Middle frontal gyrus (tissue), 1 donor: ENCODE data around the gene WDR82.

Experiments
- DNase-seq: peaks from one replicate; pipeline ENCODE4 v3.0.0-alpha.2; 2015; ENCODE audit warnings: low spot score; ENCODE audit errors: extremely low spot score

The WDR82 gene

DNA sequence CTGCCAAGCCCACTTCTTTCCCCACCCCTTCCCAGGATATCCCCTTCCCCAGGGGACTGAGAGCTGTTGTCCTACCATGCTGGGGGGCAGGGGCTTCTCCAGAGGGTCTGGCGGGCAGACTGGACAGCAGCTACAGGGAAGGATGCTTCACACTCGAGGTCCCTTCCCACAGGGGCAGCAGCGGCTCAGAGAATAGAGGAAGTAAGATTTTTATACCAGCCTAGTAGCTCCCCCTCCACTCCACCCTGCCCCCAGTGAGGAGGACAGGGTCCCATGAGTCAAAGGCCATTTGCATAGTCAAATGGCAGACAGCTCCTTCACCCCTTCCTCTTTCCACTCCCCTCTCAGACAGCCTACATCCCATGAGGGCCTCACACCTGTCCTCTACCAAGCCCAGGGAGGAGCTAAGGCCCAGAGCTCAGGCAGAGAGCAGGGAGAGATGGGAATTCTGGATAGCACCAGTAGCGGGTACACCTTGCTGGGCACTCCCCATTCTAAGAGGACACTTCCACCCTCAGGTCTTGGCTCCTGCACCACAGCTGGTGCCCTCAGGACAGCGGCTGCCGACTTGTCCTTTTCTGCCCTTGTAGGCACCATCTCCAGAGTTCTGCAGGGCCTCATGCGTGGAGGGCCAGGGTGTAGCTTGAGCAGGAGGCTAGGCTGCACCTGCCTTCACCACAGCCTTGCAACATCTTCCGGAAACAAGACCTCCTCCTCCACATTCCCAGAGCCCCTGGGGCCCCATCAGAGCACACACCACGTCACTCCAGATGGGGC, 52.8 kb downstream of the WDR82 start, which contains the start of gene TLR9:
Gene TLR9 (minus strand): TSS at position 194 of the 777 bp plus-strand sequence. CDS start 116 bp downstream, at position 78.
- DNase-seq, result no peak

- DNase-seq, result no peak
These were observed 54.7 kb downstream of the WDR82 start for GRCh38 chr3:52223449-52224408.

DNA sequence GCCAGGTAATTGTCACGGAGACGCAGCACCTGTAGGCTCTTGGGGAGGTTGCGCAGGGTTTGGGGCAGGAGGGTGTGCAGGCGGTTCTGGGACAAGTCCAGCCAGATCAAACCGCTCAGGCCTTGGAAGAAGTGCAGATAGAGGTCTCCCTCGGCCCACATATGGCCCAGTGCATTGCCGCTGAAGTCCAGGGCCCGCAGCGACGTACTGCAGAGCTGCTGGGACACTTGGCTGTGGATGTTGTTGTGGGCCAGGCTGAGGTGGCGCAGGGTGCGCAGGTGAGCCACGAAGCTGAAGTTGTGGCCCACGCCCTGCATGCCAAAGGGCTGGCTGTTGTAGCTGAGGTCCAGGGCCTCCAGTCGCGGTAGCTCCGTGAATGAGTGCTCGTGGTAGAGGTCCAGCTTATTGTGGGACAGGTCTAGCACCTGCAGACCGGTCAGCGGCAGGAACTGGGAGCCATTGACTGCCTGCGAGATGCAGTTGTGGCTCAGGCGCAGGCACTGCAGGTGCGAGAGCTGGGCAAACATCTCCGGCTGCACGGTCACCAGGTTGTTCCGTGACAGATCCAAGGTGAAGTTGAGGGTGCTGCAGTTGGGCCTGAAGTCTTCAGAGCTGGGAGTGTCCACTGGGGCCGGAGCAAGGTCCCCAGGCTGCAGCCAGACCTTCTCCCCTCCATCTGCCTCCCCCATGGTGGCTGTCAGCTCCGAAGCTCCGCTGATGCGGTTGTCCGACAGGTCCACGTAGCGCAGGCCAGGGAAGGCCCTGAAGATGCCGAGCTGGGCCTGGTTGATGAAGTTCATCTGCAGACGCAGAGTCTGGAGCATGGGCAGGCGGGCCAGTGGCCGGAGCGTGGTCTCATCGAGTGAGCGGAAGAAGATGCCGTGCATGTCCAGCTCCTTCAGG, 55.9 kb downstream of the WDR82 start:
- no peak for DNase-seq

DNA sequence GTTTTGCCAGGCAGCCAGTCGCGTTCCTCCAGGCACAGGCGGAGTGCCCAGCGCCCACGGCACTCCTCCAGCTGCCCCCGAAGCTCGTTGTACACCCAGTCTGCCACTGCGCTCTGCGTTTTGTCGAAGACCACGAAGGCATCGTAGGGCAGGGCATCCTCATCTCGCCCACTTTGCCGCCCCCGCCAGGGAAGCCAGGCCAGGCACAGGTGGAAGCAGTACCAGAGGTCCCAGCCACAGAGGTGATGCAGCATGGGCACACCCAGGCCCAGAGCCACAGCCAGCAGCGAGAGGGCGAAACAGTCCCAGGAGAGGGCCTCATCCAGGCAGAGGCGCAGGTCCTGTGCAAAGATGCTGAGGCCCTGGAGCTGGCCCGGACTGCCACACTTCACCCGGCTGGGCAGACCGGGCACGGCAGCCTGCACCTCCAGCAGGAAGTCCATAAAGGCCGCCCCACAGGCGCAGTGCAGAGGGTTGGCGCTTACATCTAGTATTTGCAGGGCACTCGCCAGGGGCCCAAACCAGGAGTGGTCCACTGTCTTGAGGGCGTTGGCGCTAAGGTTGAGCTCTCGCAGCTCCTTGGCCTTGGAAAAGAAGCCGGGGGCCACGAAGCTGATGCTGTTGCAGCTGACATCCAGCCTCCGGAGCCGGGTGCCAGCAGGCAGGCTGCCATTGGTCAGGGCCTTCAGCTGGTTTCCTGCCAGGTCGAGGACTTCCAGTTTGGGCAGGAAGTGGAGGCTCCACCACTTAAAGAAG, 56.7 kb downstream of the WDR82 start:
- no peak for DNase-seq

DNA sequence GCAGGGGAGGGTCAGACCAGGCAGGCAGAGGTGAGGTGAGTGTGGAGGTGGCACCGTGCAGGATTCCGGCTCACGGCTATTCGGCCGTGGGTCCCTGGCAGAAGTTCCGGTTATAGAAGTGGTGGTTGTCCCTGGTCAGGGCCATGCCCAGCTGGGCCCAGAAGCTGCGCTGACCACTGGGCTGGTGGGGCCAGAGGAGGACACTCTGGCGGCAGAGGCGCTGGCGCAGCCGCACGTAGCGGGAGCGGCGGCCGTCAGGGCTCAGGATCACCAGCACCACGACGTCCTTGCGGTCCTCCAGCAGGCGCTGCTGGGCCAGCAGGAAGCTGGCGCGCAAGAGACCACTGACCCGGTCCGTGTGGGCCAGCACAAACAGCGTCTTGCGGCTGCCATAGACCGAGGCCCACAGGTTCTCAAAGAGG, 57.3 kb downstream of the WDR82 start:
- no peak for DNase-seq

DNA sequence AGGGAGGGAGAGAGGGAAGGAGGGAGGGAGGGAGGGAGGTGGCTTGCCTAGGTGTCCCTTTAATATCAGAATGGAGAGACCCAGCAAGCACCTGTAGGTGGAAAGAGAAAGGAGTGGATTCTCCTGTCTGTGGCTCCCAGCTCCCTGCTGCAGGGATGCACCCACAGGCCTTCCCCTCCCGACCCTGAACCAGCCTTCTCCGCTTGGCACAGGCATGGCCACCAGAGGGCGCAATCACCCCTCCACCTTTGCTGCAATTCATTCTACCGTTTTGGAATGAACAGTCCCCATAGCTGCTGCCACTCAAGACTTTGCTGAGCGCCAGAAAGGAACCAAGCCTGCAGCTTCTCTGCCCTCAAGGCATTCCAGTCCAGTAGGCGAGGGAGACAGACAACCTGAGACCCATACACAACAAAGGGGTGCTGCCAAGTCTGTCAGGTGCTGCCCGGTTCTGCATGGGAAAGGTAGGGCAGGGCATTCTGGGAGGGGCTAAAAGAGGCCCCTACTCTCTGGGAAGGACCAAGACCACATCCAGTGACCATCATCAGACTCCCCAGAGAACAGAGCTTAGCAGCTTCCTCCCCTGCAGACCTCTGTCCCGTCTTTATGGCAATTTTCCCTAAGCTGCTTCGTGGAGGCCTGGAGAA, 57.9 kb downstream of the WDR82 start:
- DNase-seq, result peak; percentile 76

DNA sequence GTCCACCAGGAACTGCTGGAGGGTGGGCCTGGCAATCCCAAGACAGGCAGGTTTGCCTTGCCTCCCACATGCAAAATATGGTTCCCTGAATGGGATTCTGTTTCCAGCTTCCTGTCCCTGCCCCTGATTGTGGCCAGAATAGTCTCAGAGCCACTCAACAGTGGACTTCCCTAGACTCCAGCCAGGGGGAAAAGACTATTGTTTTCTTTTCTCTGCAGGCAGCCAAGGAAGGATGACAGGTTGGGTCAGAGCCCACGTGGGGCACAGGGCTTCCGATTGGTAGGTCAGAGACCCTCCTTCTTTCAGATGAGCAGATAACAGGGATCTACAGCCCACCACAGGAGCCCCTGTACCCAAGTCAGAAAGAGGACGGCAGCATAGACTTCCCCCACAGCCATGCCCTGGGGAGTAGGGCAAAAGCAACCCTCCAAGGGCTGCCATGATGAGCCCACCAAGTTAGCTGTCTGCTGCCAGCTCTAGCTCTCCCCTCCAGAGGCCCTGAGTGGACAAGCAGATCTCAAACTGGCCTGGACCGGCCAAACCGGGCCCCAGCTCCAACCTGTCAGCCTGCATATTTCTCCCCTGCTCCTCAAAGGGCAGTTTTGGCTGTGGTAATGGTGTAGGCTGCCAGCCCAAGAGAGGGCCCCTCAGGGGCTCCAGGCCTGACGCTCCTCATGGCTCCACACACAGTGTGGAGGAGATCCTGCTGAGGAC, 59.4 kb downstream of the WDR82 start:
- no peak for DNase-seq

DNA sequence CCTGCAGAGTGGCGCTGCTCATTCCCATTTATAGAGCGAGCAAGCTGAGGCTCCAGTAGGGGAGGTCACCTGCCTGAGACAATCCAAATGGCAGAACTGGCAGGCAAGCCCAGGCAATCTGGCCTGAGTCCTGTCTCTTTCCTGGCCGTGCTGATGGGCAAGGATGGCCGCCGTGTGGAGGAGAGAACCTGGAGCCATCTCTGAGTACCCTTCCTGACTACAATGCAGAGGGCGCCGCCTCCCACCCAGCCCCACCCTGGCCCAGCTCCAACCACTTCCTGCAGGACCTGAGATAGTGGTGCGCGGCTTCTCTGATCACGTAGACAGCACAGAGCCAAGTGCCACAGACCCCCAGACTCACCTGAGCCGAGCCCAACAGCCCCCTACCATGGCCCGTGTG, 60.0 kb downstream of the WDR82 start:
- DNase-seq, result no peak

GRCh38 chr3:52218026-52218425, 60.4 kb downstream of the WDR82 start:
- DNase-seq, result no peak

DNA sequence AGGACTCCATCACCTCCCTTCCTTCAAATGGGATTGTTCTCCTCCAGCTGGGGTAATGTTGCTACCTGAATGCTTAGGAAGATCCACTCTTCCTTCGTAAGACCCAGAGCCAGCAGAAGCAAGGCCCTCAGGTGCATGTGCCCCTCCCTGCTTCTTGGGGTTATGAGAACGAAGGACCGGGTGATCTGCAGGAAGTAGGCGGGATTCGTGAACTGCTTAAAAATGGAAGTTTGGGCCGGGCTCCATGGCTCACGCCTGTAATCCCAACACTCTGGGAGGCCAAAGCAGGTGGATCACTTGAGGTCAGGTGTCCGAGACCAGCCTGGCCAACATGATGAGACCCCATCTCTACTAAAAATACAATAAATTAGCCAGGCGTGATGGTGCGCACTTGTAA, 61.0 kb downstream of the WDR82 start:
- DNase-seq, result no peak

GRCh38 chr3:52216585-52217408, 61.7 kb downstream of the WDR82 start:
- DNase-seq, result no peak

- DNase-seq, result no peak
These were observed 63.1 kb downstream of the WDR82 start for GRCh38 chr3:52215351-52215750.

DNA sequence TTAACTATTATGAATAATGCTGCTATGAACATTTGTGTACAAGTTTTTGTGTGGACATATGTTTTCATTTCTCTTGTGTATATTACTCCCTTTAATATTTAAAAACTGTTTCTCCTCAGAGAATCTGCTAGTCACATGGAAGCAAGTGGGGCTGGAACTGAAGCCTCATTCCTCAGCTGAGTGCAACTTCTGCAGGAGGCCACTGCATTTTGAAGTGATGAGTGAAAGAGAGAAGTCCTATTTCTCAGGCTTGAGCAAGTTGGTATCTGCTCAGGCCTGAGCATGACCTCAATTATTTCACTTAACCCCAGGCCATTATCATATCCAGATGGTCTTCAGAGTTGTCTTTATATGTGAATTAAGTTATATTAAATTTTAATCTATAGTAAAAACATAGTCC, 64.5 kb downstream of the WDR82 start:
- DNase-seq, result no peak

DNA sequence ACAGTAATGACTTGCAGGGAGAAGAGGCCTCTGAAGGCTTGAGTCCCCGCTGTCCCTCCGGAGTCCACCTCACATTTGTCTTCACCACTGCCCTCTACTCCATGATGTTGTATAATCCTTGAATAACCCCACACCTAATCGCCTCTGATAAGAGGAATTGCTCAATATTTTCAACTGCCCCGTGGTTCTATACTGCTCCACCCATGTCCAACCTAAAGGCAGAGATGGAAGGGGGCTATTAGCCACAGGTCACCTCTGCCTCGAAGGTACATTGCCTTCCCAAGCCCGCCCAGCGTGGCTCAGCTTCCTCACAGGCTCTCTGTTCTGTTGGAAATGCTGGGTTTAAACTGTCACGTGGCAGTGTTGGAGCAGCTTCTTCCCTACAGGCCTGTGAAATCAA, 65.4 kb downstream of the WDR82 start:
- no peak for DNase-seq

- no peak for DNase-seq
These were observed 67.1 kb downstream of the WDR82 start for GRCh38 chr3:52211268-52211891.

DNA sequence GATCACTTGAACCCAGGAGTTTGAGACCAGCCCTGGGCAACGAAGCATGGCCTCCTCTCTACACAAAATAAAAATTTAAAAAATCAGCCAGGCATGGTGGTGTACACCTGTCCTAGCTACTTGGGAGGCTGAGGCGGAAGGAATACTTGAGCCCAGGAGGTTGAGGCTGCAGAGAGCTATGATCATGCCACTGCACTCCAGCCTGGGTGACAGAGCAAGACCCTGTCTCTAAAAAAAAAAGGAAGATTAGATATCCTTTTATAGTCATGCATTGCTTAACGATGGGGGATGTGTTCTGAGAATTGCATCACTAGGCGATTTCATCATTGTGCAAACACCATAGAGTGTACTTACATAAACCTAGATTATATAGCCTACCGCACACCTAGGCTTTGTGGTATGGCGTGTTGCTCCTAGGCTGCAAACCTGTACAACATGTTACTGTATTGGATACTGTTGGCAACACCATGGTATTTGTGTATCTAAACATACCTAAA, 67.9 kb downstream of the WDR82 start:
- no peak for DNase-seq

- DNase-seq, result no peak
These were observed 68.4 kb downstream of the WDR82 start for GRCh38 chr3:52210037-52210436.

DNA sequence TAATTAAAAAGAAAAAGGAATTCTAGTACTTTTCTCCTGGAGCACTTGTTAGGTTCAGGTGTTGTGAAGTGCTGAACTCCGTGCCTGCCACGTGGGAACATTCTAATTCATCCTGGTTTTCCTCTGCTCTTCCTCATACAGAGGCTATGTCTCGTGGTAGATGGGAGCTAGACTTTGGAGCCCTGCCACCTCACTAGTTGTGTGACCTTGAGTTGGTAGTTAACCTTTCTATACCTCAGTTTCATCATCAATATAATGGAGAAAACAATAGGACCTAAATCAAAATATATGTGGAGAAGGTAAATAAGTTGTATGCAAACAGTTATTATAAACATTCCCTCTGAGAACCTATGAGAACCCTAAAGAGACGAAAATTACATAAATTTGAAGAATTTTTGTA, 69.9 kb downstream of the WDR82 start:
- no peak for DNase-seq
